K562 (cell line): ENCODE data around the gene M6PR. TPM values are rescaled to one million over a fixed set of nuclear protein-coding genes. Genes with fewer than 3 reads are reported as not detected.
A peak's percentile ranks its signal among the peaks of the same experiment; 100 is the strongest.

Experiments used
- ATAC-seq: fragments of 200-7000 bp; cut with Tn5 transposase; 3 replicates; pipeline ENCODE4 v1.9.1; 2020; ENCODE audit warnings: moderate library complexity
- BruUV-seq: library from RNA; stranded (reverse); fragments of 400-500 nt; replicated peaks from 2 replicates; lab custom pipeline; 2021; lab: Mats Ljungman, UMichigan
- CTCF ChIA-PET: fragments of 300-600 bp; formaldehyde crosslinking; extraction: SDS; loops from one replicate; lab custom pipeline; 2021; ENCODE audit warnings: low intra/inter-chr PET ratio; lab: Yijun Ruan, JAX
- POLR2A ChIA-PET: fragments of 300-600, 350-650 bp; sonication (Branson Sonifier 250); formaldehyde crosslinking; extraction: SDS; loops from one replicate; lab custom pipeline; 2021; ENCODE audit warnings: antibody characterized with exemption, inconsistent platforms; lab: Yijun Ruan, JAX
- DNase-seq, 4 experiments: peaks; one replicate each; pipeline versions ENCODE4 v3.0.0 to v3.0.0-alpha.2; 2011 to 2018; ENCODE audit warnings: low spot score in 3 of 4, mixed read lengths in 3 of 4; ENCODE audit errors: extremely low read depth in 1 of 4
- FAIRE-seq: peaks from 2 replicates; lab custom pipeline; 2011; peaks lifted over from hg19 to GRCh38; lab: Jason Lieb, UNC
- H2AFZ ChIP-seq: 2 replicates; pipeline ENCODE4 v1.6.0; 2011; ENCODE audit warnings: low read depth, low read length, control low read depth, inconsistent platforms
- H3K27ac ChIP-seq: fragments of 200-600 bp; 3 replicates; pipeline ENCODE4 v1.8.0; 2011; ENCODE audit warnings: low read depth, mild to moderate bottlenecking, control low read depth, inconsistent platforms, low read length, moderate library complexity, mixed read lengths; ENCODE audit errors: extremely low read depth
- H3K27me3 ChIP-seq, 2 experiments: fragments of 300-600 bp in 1 of 2; 2 replicates in 1 of 2; 3 replicates in 1 of 2; pipeline versions ENCODE4 v1.6.0 to v1.8.0; 2011; ENCODE audit warnings: inconsistent platforms in 2 of 2, low read length in 2 of 2, mild to moderate bottlenecking in 1 of 2, mixed read lengths in 1 of 2, moderate library complexity in 1 of 2; ENCODE audit not compliant: control insufficient read depth in 2 of 2, insufficient read depth in 2 of 2
- H3K36me3 ChIP-seq: fragments of 300-600 bp; 3 replicates; pipeline ENCODE4 v1.8.0; 2011; ENCODE audit warnings: mild to moderate bottlenecking, low read length, inconsistent platforms; ENCODE audit not compliant: control insufficient read depth, insufficient read depth
- H3K4me1 ChIP-seq, 2 experiments: fragments of 200-600 bp in 1 of 2; replicated peaks in 1 of 2; 2 replicates in 1 of 2; 3 replicates in 1 of 2; pipeline versions ENCODE4 v1.5.1 to v1.8.0; 2011; ENCODE audit warnings: inconsistent platforms in 2 of 2, low read length in 2 of 2, mild to moderate bottlenecking in 1 of 2, mixed read lengths in 1 of 2, moderate library complexity in 1 of 2; ENCODE audit not compliant: control insufficient read depth in 2 of 2, insufficient read depth in 2 of 2
- H3K4me2 ChIP-seq: 2 replicates; pipeline ENCODE4 v1.6.1; 2011; ENCODE audit warnings: low read length, control low read depth, inconsistent platforms, mixed read lengths; ENCODE audit not compliant: insufficient read depth
- H3K4me3 ChIP-seq: fragments of 200-600 bp; sonication (generic), shearing (Covaris generic); 2 replicates; pipeline ENCODE4 v1.5.1; 2016; ENCODE audit warnings: control low read depth, inconsistent platforms
- H3K79me2 ChIP-seq: fragments of 200-600 bp; 3 replicates; pipeline ENCODE4 v1.8.0; 2011; ENCODE audit warnings: low read length, inconsistent platforms; ENCODE audit not compliant: control insufficient read depth, insufficient read depth
- H3K9ac ChIP-seq, 2 experiments: 2 replicates each; pipeline versions ENCODE4 v1.6.0 to v1.6.1; 2011; ENCODE audit warnings: low read depth in 2 of 2, low read length in 2 of 2, control low read depth in 1 of 2, inconsistent platforms in 1 of 2, mild to moderate bottlenecking in 1 of 2, mixed read lengths in 1 of 2; ENCODE audit not compliant: insufficient read depth in 1 of 2
- H3K9me1 ChIP-seq: one replicate; pipeline ENCODE4 v1.6.0; 2011; ENCODE audit warnings: inconsistent platforms, mild to moderate bottlenecking, low read length, moderate library complexity; ENCODE audit not compliant: control insufficient read depth, insufficient read depth
- H3K9me3 ChIP-seq: replicated peaks from 2 replicates; pipeline ENCODE4 v1.5.1; 2011; ENCODE audit warnings: low read depth, low read length, inconsistent platforms; ENCODE audit not compliant: control insufficient read depth, insufficient read depth
- H4K20me1 ChIP-seq: replicated peaks from 2 replicates; pipeline ENCODE4 v1.6.1; 2011; ENCODE audit warnings: low read length, inconsistent platforms, mixed read lengths; ENCODE audit not compliant: control insufficient read depth, insufficient read depth
- NFE2 ChIP-seq: IDR thresholded peaks from 2 replicates; pipeline ENCODE4 v1.6.1; 2014; ENCODE audit warnings: antibody characterized with exemption, low read depth
- PHB ChIP-seq: fragments of 250-450 bp; sonication (Bioruptor Pico); IDR thresholded peaks from 2 replicates; pipeline ENCODE4 v1.5.0; 2021
- POLR3G ChIP-seq: IDR thresholded peaks from 2 replicates; pipeline ENCODE4 v1.6.1; 2011; ENCODE audit not compliant: insufficient read length, insufficient replicate concordance; ENCODE audit errors: extremely low read depth
- RFX1 ChIP-seq: fragments of 450-650 bp; IDR thresholded peaks from 2 replicates; pipeline ENCODE4 v1.6.1; 2016; ENCODE audit warnings: mild to moderate bottlenecking, moderate library complexity
- ZNF707 ChIP-seq: fragments of 250-450 bp; sonication (Bioruptor Pico); conservative IDR thresholded peaks from 2 replicates; pipeline ENCODE4 v1.8.0; 2022; ENCODE audit warnings: inconsistent platforms, mild to moderate bottlenecking, moderate library complexity
- WGBS: fragments of 100-300 bp; shearing (Covaris generic); methylation state at CpG from one replicate; pipeline ENCODE4 v1.1.6; 2016; ENCODE audit warnings: low coverage, mixed read lengths; ENCODE audit not compliant: insufficient coverage; ENCODE audit errors: missing lambda C conversion rate; 5-methylcytosine and 5-hydroxymethylcytosine counted together
- in situ Hi-C: fragments of 300-500 bp; cut with MboI; formaldehyde crosslinking; loops from 4 replicates; pipeline ENCODE4 v1.15.0; 2018; ENCODE audit warnings: inconsistent platforms, mixed read lengths
- intact Hi-C: fragments of 100-400 bp; cut with micrococcal nuclease; formaldehyde crosslinking; loops from 2 replicates; pipeline ENCODE4 v1.14.2; 2022
- polyA plus RNA-seq, 8 experiments: library from polyadenylated mRNA; depleted of rRNA in 4 of 8; stranded (reverse) in 5 of 8; unstranded in 3 of 8; fragments of >200 nt; fragmentation: Nextera tagmentation in 2 of 8; fragmentation: Illumina TruSeq in 1 of 8; extraction: Ambion mirVana in 2 of 8; extraction: Trizol in 1 of 8; gene quantifications; 2 replicates each; pipeline versions ENCODE4 v1.2.1 to v1.2.3, GENCODE V29; 2011 to 2014; ENCODE audit warnings: inconsistent platforms in 1 of 8, missing spikeins in 1 of 8
- total RNA-seq, 7 experiments: library from RNA; depleted of rRNA in 6 of 7; stranded (reverse); fragments of >200 nt in 6 of 7; fragmentation: Illumina TruSeq in 2 of 7; extraction: Trizol in 2 of 7; gene quantifications; 2 replicates each; pipeline versions ENCODE4 v1.2.1 to v1.2.3, GENCODE V29; 2011 to 2021; ENCODE audit warnings: low replicate concordance in 1 of 7
- TF ChIP-seq, protein P1 (sequence below): sonication (generic); formaldehyde crosslinking; IDR thresholded peaks from 2 replicates; pipeline ENCODE4 v1.5.0; 2020; ENCODE audit warnings: missing genetic modification reagents

M6PR gene
- total and polyA plus RNA-seq, 9 of the 15 experiments (the other 6 are each of a cell fraction or from before 2014, with no cell fraction given) = 78.6 to 159 (median 112) TPM

DNA sequence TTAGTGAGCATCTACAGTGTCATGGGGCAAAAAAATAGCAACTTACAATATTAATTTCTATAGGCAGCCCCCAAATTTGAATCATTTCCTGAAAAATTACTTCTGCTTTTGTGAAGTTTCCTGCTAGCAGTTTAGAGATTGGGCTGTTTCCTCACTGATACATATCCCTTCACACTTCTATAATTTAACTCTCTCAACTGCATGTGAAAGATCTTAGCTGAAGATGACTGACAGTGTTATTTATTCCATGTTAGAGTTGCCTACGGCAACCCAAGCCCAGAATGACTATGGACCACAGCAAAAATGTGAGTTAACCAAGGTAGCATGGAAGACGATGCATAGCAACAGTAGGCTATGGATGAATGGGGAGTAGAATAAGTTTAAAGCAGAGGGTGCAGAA, 40.0 kb upstream of the M6PR start, which contains the start of gene KLRG1:
Gene KLRG1 (plus strand): TSS at position 134 of the 400 bp plus-strand sequence. CDS start 90 bp downstream, at position 224.
- DNase-seq (no peak), FAIRE-seq (no peak)
- H4K20me1 ChIP-seq = no peaks in the 10 kb centered on the region
- no peaks in the 10 kb centered on the region for H3K9me3 ChIP-seq
- no peak within 1 kb of the TSS for H2AFZ ChIP-seq
- ChIA-PET CTCF (no interaction called here), POLR2A (no interaction called here)
- in situ Hi-C loops (no loop called here), intact Hi-C loops (no loop called here)
- H3K79me2 ChIP-seq = no peaks in the 10 kb centered on the region
- no peaks in the 10 kb centered on the region for H3K36me3 ChIP-seq
- no peaks in the 10 kb centered on the region; a peak in 1 of 5 replicates for H3K4me1 ChIP-seq
- BruUV-seq = no TSS peak
- no peak within 1 kb of the TSS for H3K9ac ChIP-seq
- TF ChIP-seq ZNF707 (no peak), RFX1 (peak; percentile 24; the same call in 1 of the 2 replicates)
- TF ChIP-seq, all 486 proteins: peak for 1
- Histone ChIP-seq H3K4me3 (no peak within 1 kb of the TSS), H3K4me2 (no peak within 1 kb of the TSS), H3K27ac (no peak within 1 kb of the TSS), H3K27me3 (no peaks in the 10 kb centered on the region; a peak in 1 of 5 replicates), H3K9me1 (no peaks in the 10 kb centered on the region)
- 39% methylated on average over 2 of the region's 2 CpGs for WGBS
- no peak for ATAC-seq

GRCh38 chr12:8987685-8988084, 38.2 kb upstream of the M6PR start:
- ChIA-PET POLR2A (no interaction called here), CTCF (no interaction called here)
- H3K27me3 ChIP-seq = no peaks in the 10 kb centered on the region; a peak in 1 of 5 replicates
- no peaks in the 10 kb centered on the region for H3K36me3 ChIP-seq
- no peak overlapping the region for H3K4me3 ChIP-seq
- intact Hi-C loops (no loop called here), in situ Hi-C loops (no loop called here)
- no peaks in the 10 kb centered on the region for H3K79me2 ChIP-seq
- no peak overlapping the region for H3K27ac ChIP-seq
- WGBS = 10% methylated on average over 1 of the region's 1 CpG
- no peak overlapping the region for H3K4me2 ChIP-seq
- no peak overlapping the region for H3K9ac ChIP-seq
- FAIRE-seq = no peak
- no TSS peak for BruUV-seq
- H3K9me1 ChIP-seq = no peaks in the 10 kb centered on the region
- no peak for TF ChIP-seq NFE2
- TF ChIP-seq POLR3G = no peak
- TF ChIP-seq, protein P1, sequence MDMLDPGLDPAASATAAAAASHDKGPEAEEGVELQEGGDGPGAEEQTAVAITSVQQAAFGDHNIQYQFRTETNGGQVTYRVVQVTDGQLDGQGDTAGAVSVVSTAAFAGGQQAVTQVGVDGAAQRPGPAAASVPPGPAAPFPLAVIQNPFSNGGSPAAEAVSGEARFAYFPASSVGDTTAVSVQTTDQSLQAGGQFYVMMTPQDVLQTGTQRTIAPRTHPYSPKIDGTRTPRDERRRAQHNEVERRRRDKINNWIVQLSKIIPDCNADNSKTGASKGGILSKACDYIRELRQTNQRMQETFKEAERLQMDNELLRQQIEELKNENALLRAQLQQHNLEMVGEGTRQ (CRISPR knock-in tag) = no peak
- no peak for TF ChIP-seq PHB
- no peaks in the 10 kb centered on the region; a peak in 2 of 5 replicates for H3K4me1 ChIP-seq
- no peak for DNase-seq
- no peak overlapping the region for H2AFZ ChIP-seq
- no peaks in the 10 kb centered on the region for H3K9me3 ChIP-seq
- ATAC-seq = no peak
- no peaks in the 10 kb centered on the region for H4K20me1 ChIP-seq
